ENCODE data around the gene MMAB.

The MMAB gene

DNA sequence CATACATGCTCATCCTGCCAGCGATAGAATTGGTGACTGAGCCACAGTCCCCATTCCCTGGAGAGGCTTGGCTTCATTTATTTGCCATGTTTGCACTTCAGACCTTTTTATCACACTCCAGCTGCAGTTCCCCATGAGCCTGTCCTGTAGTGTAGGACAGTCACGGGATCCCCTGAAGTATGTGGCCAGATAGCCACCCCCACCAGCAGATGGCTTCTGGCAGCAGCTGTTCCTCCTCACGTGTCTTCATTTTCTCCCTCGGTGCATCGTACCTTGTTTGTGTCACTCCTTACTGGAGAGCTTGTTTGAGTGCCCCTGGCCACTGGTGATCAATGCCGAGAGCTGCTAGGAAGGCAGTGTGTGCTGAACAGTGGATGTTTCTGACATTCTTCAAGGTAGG, 55.7 kb downstream of the MMAB start:
- no peak for DNase-seq (ENCODE audit: low read depth in 2 of 2)

DNA sequence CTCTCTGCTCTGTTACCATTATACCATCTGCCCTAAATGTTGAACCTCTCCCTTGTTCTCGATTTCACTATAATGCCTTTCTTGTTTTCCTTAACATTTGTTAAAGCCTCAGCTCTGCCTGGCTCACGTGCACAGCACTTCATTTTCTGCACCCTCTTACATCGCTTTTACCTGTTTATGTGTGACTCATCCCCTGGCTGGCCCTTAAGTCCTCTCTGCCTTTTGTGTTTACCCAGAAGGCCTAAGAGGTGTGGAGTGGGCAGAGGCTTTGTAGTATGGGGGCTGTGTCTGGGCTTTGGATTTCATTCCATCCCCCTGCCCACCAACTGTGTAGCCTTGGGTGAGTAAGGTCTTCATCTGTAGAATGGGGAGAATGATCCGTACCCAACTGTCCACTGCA, 59.3 kb downstream of the MMAB start:
- no peak for DNase-seq (ENCODE audit: low read depth in 2 of 2)

DNA sequence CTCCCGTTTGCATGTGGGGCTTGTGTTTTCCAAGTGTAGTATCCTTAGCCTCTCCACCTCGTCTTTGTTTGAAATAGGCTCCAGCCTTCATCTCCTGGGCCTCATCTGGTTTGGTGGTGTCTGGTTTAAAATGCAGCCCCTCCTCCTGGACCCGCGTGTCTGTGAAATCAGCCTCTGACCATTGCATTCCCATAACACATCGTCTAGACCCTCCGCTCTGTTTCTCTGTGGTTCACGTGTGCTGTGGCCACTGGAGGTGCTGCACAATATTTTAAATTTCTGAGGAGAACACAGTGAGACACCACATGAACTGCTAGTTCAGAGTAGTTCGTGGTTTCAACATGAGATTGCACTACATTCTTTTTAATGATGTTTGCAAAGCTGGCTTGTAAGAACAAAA, 60.3 kb downstream of the MMAB start:
- no peak for DNase-seq (ENCODE audit: low read depth in 2 of 2)

DNA sequence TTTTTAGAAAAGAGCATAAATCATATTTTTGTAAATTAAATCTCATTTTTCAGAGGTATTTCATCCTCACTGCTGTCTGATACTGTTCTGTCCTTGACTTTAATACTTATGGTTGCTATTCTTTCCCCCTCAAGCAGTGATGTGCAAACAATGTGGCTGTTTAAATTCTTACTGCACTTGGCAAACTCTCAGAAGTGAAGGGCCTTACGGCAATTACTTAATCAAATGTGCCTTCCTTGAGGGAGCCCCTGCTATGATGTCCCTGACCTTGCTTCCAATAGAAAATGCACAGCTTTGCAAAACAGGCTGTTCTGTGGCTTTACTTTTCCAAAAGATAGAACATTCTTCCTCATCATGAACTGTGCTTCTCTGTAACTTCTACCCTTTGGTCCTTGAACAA, 60.7 kb downstream of the MMAB start:
- DNase-seq (ENCODE audit: low read depth in 2 of 2), result no peak

DNA sequence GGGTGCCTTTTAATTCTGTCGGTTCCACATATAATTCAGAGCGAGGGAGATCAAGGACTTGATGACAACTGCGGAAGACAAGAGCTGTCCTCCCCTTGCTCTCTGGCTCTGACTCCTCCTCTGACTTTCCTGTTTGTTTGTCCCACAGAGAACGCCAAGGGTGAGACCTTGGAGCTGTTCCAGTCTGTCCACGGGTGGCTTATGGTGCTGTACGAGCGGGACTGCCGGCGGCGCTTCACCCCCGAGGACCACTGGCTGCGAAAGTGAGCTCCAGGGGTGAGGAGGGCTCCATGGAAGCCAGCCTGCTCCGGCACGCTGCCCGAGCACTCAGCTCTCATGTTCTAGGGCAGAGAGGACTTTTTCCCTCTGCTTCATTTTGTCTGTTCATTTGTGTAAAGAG, 63.1 kb downstream of the MMAB start:
- DNase-seq (ENCODE audit: low read depth in 2 of 2), result no peak

DNA sequence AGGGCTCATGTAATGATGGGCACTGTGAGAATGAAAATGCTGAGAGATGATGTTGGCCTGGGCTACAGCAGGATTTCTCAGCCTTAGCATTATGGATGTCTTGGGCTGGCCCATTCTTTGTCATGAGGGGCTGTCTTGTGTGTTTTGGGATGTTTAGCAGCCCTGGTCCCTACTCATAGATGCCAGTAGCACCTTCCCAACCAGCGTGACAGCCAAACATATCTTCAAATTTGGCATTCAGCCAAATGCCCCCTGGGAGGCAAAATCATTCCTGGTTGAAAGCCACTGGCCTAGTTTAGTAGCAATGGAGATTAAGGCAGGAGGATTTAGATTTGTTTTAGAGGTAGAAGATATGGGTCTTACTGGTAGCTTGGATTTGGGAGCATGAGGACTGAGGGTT, 69.2 kb downstream of the MMAB start:
- DNase-seq (ENCODE audit: low read depth in 2 of 2), result no peak
